Kidney epithelial cell (primary cell): Measurements from ENCODE around the gene NMT1. TPM values are rescaled to one million over a fixed set of nuclear protein-coding genes. Genes with fewer than 3 reads are reported as not detected.

Experiments used
- DNase-seq: peaks from one replicate; pipeline ENCODE4 v3.0.0-alpha.2; 2010; ENCODE audit warnings: low read depth
- H3K27me3 ChIP-seq: 2 replicates; pipeline ENCODE4 v1.6.0; 2011; ENCODE audit warnings: low read length; ENCODE audit not compliant: control insufficient read depth, insufficient read depth
- H3K36me3 ChIP-seq: 2 replicates; pipeline ENCODE4 v1.5.1; 2011; ENCODE audit warnings: low read length; ENCODE audit not compliant: control insufficient read depth, insufficient read depth
- H3K4me3 ChIP-seq: 2 replicates; pipeline ENCODE4 v1.5.1; 2011; ENCODE audit warnings: low read depth, mild to moderate bottlenecking, control low read depth, low read length
- CTCF ChIP-seq: IDR thresholded peaks from 2 replicates; pipeline ENCODE4 v1.5.1; 2011; ENCODE audit warnings: mild to moderate bottlenecking, moderate library complexity, low read length, control low read depth, inconsistent platforms; ENCODE audit not compliant: insufficient read depth, poor library complexity, severe bottlenecking
- total RNA-seq: library from RNA; depleted of rRNA; stranded (reverse); fragments of >200 nt; gene quantifications from 2 replicates; pipeline ENCODE4 v1.2.3, GENCODE V29; 2015

Gene NMT1
- total RNA-seq, 1 donor from 2014 or later, result 68.0 TPM

DNA sequence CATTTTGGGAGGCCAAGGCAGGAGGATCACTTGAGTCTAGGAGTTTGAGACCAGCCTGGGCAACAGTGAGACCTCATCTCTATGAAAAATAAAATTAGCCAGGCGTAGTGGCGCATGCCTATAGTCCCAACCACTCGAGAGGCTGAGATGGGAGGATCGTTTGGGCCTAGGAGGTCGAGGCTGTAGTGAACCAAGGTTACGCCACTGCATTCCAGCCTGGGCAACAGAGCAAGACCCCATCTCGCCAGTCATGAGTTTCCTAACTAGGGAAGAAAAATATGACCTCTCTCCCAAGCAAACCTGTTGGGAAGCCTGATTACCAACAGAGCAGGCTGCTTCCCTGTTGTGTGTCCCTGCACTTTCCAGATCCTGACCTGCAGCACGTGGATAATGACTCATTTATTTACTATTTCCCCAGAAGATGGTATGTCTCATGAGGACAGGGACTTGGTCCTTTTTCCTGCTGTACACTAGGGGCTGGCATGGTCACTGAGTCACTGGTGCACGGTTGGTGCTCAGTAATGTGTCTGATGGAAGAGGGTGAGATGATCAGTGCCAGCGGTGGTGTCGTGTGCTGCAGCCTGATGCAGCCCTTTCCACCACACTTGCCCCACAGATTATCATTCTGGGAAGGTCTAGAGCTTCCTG, 30.8 kb downstream of the NMT1 start:
- Histone ChIP-seq H3K36me3 (peaks cover 4% of the 10 kb centered on the region), H3K4me3 (no peak overlapping the region), H3K27me3 (no peaks in the 10 kb centered on the region)
- TF ChIP-seq CTCF, result no peak
- DNase-seq, result no peak

DNA sequence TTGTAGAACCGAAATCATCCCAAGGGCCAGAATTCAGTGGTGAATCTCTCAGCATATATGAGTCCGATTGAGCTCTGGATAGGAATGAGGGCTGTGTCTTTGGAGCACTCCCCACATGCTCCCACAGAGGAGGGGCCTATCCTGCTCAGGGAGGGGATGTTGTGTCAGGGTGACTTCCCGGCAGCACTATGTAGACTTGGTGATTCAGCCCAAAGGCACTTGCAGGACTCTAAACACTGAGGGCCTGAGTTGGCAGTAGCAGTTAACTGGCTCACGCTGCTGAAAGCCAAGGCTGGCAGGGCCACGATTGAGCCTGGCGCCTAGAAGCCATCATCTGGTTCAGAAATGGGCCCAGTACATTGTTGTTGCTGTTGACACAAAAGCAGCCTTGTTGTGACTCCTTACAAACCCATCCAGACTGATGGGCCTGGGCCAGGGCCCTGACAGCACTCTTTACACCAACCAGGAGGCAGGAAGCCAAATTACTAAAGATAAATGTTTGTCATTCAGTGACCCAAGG, 31.9 kb downstream of the NMT1 start:
- no peak for TF ChIP-seq CTCF
- H3K27me3 ChIP-seq, result no peaks in the 10 kb centered on the region
- H3K4me3 ChIP-seq, result no peak overlapping the region
- H3K36me3 ChIP-seq, result peaks cover 6% of the 10 kb centered on the region
- peak; percentile 97 for DNase-seq

- TF ChIP-seq CTCF, result no peak
- peaks cover 5% of the 10 kb centered on the region for H3K36me3 ChIP-seq
- DNase-seq, result no peak
- no peak overlapping the region for H3K4me3 ChIP-seq
- no peaks in the 10 kb centered on the region for H3K27me3 ChIP-seq
Observed at GRCh38 chr17:45093444-45094110, 32.5 kb downstream of the NMT1 start.

GRCh38 chr17:45096141-45096540, 35.0 kb downstream of the NMT1 start:
- Histone ChIP-seq H3K36me3 (peaks cover 5% of the 10 kb centered on the region), H3K27me3 (no peaks in the 10 kb centered on the region), H3K4me3 (no peak overlapping the region)
- TF ChIP-seq CTCF, result peak; percentile 70
- DNase-seq, result no peak

- no peak for DNase-seq
- TF ChIP-seq CTCF, result no peak
- Histone ChIP-seq H3K4me3 (no peak overlapping the region), H3K36me3 (peaks cover 5% of the 10 kb centered on the region), H3K27me3 (no peaks in the 10 kb centered on the region)
Observed at GRCh38 chr17:45096926-45097325, 35.8 kb downstream of the NMT1 start.
